GM19397 (cell line): ENCODE data around the gene HEXD.

Source experiments
- ATAC-seq: cut with Tn5 transposase; IDR thresholded peaks from one replicate; pipeline ENCODE4 v1.9.1; 2021; ENCODE audit warnings: mild to moderate bottlenecking, moderate library complexity; ENCODE audit not compliant: unreplicated experiment

HEXD gene

GRCh38 chr17:82414548-82415281 is 3.4 kb upstream of the HEXD start:
- no peak for ATAC-seq

DNA sequence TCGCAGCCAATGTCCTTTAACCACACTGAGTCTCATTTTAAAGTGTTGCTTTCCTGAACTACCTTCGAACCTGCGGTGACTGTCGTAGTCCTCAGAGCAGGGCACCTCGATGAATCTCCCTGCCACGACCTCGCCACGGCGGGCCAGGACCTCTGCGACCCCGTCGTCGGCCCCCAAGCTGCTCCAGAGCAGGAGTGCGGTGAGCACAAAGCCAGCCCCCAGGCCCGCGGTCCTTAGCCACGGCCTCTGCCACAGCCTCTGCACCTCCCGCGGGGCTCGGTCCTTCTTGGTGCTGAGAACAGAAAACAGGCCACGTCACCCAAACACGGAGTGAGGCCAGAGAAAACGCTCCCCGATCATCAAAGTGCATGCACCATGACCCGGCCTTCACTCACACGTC is 2.8 kb upstream of the HEXD start:
- no peak for ATAC-seq

DNA sequence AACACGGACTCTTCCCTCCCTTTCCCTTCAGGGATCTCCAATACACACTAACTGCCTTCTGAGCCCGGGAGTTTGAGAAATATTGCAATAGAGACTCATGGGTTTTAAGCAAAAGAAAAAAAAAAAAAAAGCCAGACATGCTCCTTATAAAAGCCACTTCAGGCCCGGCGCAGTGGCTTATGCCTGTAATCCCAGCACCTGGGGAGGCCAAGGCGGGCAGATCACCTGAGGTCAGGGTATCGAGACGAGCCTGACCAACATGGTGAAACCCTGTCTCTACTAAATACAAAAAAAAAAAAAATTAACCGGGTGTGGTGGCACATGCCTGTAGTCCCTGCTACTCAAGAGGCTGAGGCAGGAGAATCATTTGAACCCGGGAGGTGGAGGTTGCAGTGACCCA is 2.4 kb upstream of the HEXD start:
- no peak for ATAC-seq

GRCh38 chr17:82416264-82416663 is 1.9 kb upstream of the HEXD start:
- no peak for ATAC-seq

- ATAC-seq = no peak
Measured at GRCh38 chr17:82416771-82417170, 1.4 kb upstream of the HEXD start.

DNA sequence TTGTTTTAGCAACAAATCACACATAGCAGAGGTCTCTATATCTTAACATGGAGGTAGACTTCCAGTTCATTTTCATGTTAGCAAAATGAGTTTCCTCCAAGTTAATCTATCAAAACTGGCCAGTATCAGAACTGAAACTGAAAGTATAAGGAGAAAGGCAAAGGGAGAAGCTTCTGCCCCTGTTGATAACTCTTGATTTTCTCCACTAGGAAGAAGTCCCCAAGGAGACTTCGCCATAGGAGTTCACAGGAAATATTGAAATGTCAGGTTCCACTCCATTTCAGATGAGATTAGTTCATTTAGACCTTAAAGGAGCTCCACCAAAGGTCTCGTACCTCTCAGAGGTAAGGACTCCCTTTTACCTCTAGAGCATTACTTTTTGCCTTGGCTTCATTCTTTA is 1.4 kb downstream of the HEXD start:
- no peak for ATAC-seq

DNA sequence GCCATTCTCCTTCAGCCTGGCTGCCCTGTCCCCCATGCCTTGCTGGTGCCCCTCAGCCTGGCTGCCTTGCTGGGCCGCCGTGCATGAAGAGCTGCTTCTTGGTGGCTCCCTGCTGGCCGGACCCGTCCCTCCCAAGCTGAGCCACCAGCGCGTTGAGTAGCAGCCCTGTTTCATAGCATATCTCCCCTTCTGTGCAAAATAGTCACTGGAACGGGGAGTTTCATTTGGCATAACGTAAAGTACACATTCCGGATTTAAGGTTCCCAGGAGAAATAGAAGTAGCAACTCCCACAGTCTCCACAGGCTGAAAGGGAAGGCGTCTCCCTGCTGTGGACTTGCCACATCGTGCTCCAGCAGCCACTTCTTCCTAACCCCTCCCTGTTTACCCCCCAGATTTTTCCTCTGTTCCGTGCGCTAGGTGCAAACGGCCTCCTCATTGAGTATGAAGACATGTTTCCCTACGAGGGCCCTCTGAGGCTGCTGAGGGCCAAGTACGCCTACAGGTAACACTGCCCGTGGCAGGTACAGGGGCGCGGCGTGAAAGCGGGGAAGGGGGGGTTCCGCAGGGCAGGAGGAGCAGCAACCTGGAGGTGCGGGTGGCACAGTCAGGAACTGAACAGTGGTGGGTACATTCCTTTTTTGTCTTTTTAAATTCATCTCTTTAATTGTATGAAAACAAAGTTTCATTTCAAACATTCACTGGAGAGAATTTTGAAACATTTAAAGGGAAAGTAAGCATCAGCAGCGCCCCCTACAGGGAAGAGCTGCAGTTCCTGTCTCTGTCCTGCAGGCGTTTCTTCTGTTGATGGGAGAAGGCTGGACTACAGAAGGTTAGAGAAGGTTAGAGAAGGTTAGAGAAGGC is 6.1 kb downstream of the HEXD start:
- ATAC-seq = no peak

DNA sequence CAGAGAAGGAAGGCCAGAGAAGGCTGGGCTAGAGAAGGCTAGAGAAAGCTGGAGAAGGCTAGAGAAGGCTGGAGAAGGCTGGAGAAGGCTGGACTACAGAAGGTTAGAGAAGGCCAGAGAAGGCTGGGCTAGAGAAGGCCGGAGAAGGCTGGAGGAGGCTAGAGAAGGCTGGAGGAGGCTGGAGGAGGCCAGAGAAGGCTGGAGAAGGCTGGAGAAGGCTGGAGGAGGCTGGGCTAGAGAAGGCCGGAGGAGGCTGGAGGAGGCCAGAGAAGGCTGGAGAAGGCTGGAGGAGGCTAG is 6.7 kb downstream of the HEXD start:
- no peak for ATAC-seq

DNA sequence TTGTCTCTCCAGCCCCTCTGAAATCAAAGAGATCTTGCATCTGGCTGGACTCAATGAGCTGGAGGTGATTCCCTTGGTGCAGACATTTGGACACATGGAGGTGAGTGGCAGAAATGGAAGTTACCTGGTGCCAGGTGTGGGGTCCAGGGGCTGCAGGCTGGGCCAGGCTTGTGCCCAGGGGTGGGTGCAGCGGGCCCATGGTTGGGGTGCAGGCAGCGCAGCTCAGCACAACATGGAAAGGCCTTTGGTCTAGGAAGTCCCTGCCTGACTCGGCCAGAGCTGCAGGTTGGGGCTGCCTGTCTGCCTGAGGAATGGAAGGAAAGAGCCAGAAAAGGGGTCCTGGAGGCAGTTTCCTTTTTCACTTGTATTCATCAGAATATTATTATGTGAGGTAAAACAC is 10.4 kb downstream of the HEXD start:
- no peak for ATAC-seq

DNA sequence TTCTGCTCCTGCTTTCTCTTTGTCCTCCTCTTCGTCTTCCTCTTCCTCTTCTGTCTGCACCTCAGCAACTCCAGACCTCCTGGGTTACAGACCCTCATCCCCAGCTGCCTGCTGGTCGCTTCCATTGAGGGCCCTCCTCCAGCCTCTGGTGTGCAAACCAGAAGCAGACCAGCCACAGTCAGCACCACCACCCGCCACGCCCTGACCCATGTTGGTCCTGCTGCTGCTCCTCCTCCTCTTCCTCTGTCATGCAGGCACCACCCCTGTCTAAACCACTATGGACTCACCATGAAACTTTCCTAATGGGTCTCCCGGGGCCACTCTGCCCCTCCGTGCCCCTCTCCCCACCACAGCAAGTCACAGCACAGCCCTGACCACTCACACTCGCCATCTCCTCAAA is 11.7 kb downstream of the HEXD start:
- ATAC-seq = no peak

- no peak for ATAC-seq
Measured at GRCh38 chr17:82432017-82432416, 13.9 kb downstream of the HEXD start.

GRCh38 chr17:82433560-82434215 is 15.5 kb downstream of the HEXD start:
- no peak for ATAC-seq

DNA sequence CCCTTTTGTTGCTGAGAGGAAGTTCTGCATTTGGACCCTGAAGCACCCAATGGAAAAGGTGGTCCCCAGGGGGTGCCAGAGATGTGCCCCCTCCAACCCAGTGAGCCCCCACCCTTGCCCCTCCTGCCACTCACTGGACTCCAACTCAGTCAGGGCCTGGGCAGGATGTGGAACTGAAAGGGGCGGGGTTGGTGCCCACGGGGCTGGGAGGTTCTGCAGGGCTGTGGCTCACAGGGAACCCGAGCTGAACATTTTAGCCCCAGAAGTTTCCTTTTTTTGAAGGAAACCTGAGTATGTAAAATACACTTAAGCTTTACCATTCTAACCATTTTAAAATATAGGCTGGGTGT is 16.0 kb downstream of the HEXD start:
- no peak for ATAC-seq

DNA sequence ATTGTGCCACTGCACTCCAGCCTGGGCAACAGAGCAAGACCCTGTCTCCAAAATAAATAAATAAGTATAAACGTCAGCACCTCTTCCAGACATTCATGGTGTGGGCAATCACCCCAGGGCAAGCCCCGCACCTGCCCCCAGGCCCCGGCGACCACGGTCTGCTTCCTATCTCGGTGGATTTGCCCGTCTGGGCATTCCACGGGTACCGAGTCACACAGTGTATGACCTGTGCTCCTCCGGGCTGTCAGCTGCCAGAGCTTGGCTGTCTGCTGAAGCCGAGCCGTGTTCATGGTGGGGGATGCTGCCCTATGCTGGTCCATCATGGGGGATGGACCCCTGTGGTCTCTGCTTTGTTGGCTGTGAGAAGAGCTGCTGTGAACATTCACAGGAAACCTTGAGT is 17.0 kb downstream of the HEXD start:
- ATAC-seq = no peak

DNA sequence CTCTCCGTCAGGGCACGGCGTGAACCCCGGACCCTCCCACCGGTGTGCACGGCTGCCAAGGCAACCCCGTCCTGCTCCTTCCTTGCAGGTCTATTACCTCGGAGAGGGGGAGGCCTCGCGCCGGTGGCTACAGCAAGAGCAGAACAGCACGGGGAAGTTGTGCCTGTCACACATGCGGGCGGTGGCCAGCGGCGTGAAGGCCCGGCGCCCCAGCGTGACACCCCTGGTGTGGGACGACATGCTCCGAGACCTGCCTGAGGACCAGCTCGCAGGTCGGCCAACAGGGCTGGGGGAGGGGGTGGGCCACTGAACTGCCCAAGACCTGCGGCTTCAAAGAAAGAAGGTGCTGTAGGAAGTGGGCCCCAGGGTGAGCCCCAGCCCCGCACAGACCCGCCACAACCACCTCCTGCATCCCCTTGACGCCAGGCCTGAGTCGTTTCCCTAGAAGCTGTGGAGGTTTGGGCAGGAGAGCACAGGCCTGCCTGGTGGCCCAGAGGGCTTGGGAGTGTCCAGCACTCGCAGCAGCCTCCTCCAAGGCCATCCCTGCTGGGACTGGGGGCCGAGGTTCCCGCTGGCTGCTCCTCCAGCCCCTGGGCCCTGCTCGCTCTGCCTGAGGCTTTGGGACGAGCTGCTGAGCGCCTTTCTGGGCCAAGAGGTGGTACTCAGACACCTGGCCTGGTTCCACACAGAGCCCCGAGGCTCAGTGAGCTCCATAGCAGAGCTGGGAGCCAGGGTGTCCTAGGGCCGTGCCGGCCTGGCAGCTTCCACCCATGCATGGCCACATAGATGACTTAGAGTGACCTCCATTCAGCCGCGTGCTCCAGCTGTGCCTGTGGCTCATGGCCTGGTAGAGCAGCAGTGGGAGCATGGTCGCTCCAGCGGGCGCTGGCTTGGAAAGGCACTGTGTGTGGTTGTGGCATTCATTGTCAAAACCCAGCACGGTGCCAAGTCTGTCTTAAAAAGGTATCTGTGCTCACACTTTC is 17.7 kb downstream of the HEXD start:
- ATAC-seq = no peak

GRCh38 chr17:82436601-82437324 is 18.6 kb downstream of the HEXD start:
- ATAC-seq = no peak

- no peak for ATAC-seq
Measured at GRCh38 chr17:82437325-82437668, 19.1 kb downstream of the HEXD start.

DNA sequence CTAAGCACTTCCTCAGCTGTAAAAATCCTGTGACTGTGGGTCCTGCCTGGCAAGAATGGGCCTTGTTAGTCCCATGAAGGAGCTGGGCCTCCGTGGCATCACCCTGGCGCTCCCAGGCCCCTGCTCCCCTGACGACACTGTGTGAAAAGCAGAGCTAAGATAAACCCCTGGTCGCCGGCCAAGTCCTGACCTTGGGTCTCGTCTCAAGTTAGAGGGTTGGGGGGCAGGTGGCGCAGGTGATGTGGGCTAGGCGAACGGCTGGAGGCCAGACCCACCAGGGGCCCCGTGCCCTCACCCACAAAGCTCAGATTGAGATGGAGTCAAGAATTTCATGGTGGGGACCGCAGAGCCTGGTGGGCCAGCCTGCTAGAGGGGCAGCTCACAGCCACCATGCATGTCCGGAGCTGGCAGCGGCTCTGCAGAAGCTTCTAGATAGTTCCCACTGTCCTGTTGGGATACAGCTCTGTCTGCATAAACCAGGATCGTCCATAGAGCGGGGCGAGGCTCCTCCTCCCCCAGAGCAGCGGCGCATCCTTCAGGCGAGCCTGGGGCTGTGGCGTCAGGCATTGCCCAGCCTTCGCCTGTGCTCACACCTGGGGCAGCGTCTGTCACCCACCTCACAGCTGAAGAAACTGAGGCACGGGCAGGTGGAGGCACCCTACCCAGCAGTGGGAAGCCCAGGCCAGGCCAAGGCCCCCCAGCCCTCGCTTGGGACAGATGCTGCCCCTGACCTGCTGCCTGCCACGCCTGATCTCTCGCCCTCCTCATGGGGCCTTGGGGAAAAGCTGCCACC is 20.4 kb downstream of the HEXD start:
- ATAC-seq = no peak

GRCh38 chr17:82439194-82439828 is 21.2 kb downstream of the HEXD start:
- ATAC-seq = no peak
